A549 (cell line): ENCODE results near the gene ADORA3. TPM values are rescaled to one million over a fixed set of nuclear protein-coding genes. Genes with fewer than 3 reads are reported as not detected.

Source experiments
- ATAC-seq, 2 experiments: fragments of 200-7000 bp in 1 of 2; fragments of >200 bp in 1 of 2; cut with Nextera tagmentation in 1 of 2; cut with Tn5 transposase in 1 of 2; 3 replicates each; pipeline versions ENCODE4 v1.8.0 to v1.9.1; 2018 to 2020; ENCODE audit warnings: mild to moderate bottlenecking in 1 of 2, moderate library complexity in 1 of 2
- CTCF ChIA-PET: fragments of 300-600 bp; sonication (Branson Sonifier 250); formaldehyde crosslinking; extraction: SDS; loops from one replicate; lab custom pipeline; 2021; ENCODE audit warnings: antibody characterized with exemption, inconsistent platforms; lab: Yijun Ruan, JAX
- POLR2A ChIA-PET: fragments of 350-600 bp; formaldehyde crosslinking; extraction: SDS; loops from one replicate; lab custom pipeline; 2021; ENCODE audit warnings: antibody characterized with exemption, inconsistent platforms; lab: Yijun Ruan, JAX
- DNase-seq, 2 experiments: peaks; one replicate each; pipeline versions ENCODE4 v3.0.0 to v3.0.0-alpha.2; 2011 to 2016; ENCODE audit warnings: low read depth in 1 of 2, low spot score in 1 of 2
- FAIRE-seq: peaks from 2 replicates; lab custom pipeline; 2011; peaks lifted over from hg19 to GRCh38; lab: Jason Lieb, UNC
- H3K27ac ChIP-seq, 2 experiments: fragments of >200 bp; sonication (Bioruptor Twin); formaldehyde crosslinking; 3 replicates each; pipeline ENCODE4 v1.5.1; 2016 to 2017
- H3K4me1 ChIP-seq: fragments of >200 bp; sonication (Bioruptor Twin); formaldehyde crosslinking; 3 replicates; pipeline ENCODE4 v1.6.1; 2016
- H3K4me2 ChIP-seq: fragments of >200 bp; sonication (Bioruptor Twin); formaldehyde crosslinking; 3 replicates; pipeline ENCODE4 v1.6.1; 2016
- H3K4me3 ChIP-seq: fragments of >200 bp; sonication (Bioruptor Twin); formaldehyde crosslinking; 3 replicates; pipeline ENCODE4 v1.5.1; 2016
- H3K9me3 ChIP-seq: fragments of >200 bp; sonication (Bioruptor Twin); formaldehyde crosslinking; 3 replicates; pipeline ENCODE4 v1.6.1; 2016
- BHLHE40 ChIP-seq: IDR thresholded peaks from 2 replicates; pipeline ENCODE4 v1.6.1; 2012; ENCODE audit warnings: low read depth, low read length, inconsistent platforms
- CBX8 ChIP-seq: fragments of 200-600 bp; sonication (generic); IDR thresholded peaks from 2 replicates; pipeline ENCODE4 v1.6.1; 2016
- CHD2 ChIP-seq: fragments of 150-350 bp; IDR thresholded peaks from 2 replicates; pipeline ENCODE4 v1.6.1; 2014; ENCODE audit warnings: low read length; ENCODE audit not compliant: partially characterized antibody
- CHD4 ChIP-seq: fragments of 200-600 bp; sonication (generic); IDR thresholded peaks from 2 replicates; pipeline ENCODE4 v1.6.1; 2016; ENCODE audit warnings: antibody characterized with exemption, mild to moderate bottlenecking, borderline replicate concordance
- EHMT2 ChIP-seq: fragments of 200-600 bp; sonication (generic); IDR thresholded peaks from 2 replicates; pipeline ENCODE4 v1.6.1; 2016; ENCODE audit warnings: antibody characterized with exemption, low read depth, mild to moderate bottlenecking, moderate library complexity
- ESRRA ChIP-seq: fragments of 150-350 bp; IDR thresholded peaks from 2 replicates; pipeline ENCODE4 v1.6.1; 2014; ENCODE audit warnings: mild to moderate bottlenecking, low read length, borderline replicate concordance
- FOSB ChIP-seq: fragments of 250-450 bp; sonication (Bioruptor Pico); IDR thresholded peaks from 2 replicates; pipeline ENCODE4 v1.5.0; 2020; ENCODE audit warnings: mild to moderate bottlenecking, moderate library complexity
- GATA3 ChIP-seq: IDR thresholded peaks from 2 replicates; pipeline ENCODE4 v1.6.1; 2012; ENCODE audit warnings: borderline replicate concordance
- HOXB13 ChIP-seq: fragments of 250-450 bp; sonication (Bioruptor Pico); IDR thresholded peaks from 2 replicates; pipeline ENCODE4 v1.5.0; 2020; ENCODE audit warnings: low read depth, mild to moderate bottlenecking, moderate library complexity
- JUN ChIP-seq, 2 experiments: fragments of >200 bp; sonication (Bioruptor Twin); formaldehyde crosslinking; IDR thresholded peaks; 2 replicates in 1 of 2; 3 replicates in 1 of 2; pipeline ENCODE4 v1.6.1; 2016 to 2017
- KDM1A ChIP-seq: fragments of 200-600 bp; sonication (generic); IDR thresholded peaks from 2 replicates; pipeline ENCODE4 v1.6.1; 2016; ENCODE audit warnings: low read depth, mild to moderate bottlenecking
- KDM5A ChIP-seq: fragments of 200-600 bp; sonication (generic); IDR thresholded peaks from 2 replicates; pipeline ENCODE4 v1.6.1; 2016; ENCODE audit warnings: antibody characterized with exemption, mild to moderate bottlenecking
- MAZ ChIP-seq: fragments of 150-350 bp; IDR thresholded peaks from 2 replicates; pipeline ENCODE4 v1.6.1; 2014; ENCODE audit warnings: antibody characterized with exemption, low read depth, low read length, borderline replicate concordance
- MYC ChIP-seq: IDR thresholded peaks from 2 replicates; pipeline ENCODE4 v1.6.1; 2012; ENCODE audit warnings: mild to moderate bottlenecking, inconsistent platforms, low read length, improper control_type of control experiment, borderline replicate concordance
- NPAS2 ChIP-seq: fragments of 250-450 bp; sonication (Bioruptor Pico); IDR thresholded peaks from 2 replicates; pipeline ENCODE4 v1.8.0; 2022; ENCODE audit warnings: mild to moderate bottlenecking, moderate library complexity, borderline replicate concordance
- POLR2A ChIP-seq: IDR thresholded peaks from 2 replicates; pipeline ENCODE4 v1.6.1; 2012; ENCODE audit warnings: mild to moderate bottlenecking, low read length
- POLR2AphosphoS2 ChIP-seq: conservative IDR thresholded peaks from 2 replicates; pipeline ENCODE4 v1.6.1; 2012; ENCODE audit warnings: low read length, improper control_type of control experiment, inconsistent platforms
- RAD21 ChIP-seq, 2 experiments: fragments of >200 bp in 1 of 2; sonication (Bioruptor Twin) in 1 of 2; formaldehyde crosslinking in 1 of 2; IDR thresholded peaks in 1 of 2; conservative IDR thresholded peaks in 1 of 2; 2 replicates in 1 of 2; 3 replicates in 1 of 2; pipeline ENCODE4 v1.6.1; 2012 to 2018; ENCODE audit warnings: inconsistent platforms in 1 of 2
- RCOR1 ChIP-seq: fragments of 150-350 bp; IDR thresholded peaks from 2 replicates; pipeline ENCODE4 v1.6.1; 2014; ENCODE audit warnings: antibody characterized with exemption, low read length, low read depth
- RFX5 ChIP-seq: fragments of 450-650 bp; IDR thresholded peaks from 2 replicates; pipeline ENCODE4 v1.7.1; 2014; ENCODE audit warnings: antibody characterized with exemption, mild to moderate bottlenecking, moderate library complexity
- RNF2 ChIP-seq: fragments of 200-600 bp; sonication (generic); IDR thresholded peaks from 2 replicates; pipeline ENCODE4 v1.6.1; 2016; ENCODE audit warnings: low read depth, mild to moderate bottlenecking, antibody characterized with exemption, moderate library complexity, borderline replicate concordance
- SREBF2 ChIP-seq: fragments of 450-650 bp; IDR thresholded peaks from 2 replicates; pipeline ENCODE4 v1.6.1; 2014; ENCODE audit warnings: mild to moderate bottlenecking, moderate library complexity
- TP53 ChIP-seq: fragments of 250-450 bp; sonication (Bioruptor Pico); IDR thresholded peaks from 2 replicates; pipeline ENCODE4 v1.5.0; 2021; ENCODE audit warnings: mild to moderate bottlenecking, moderate library complexity
- ZC3H11A ChIP-seq: fragments of 450-650 bp; IDR thresholded peaks from 2 replicates; pipeline ENCODE4 v1.6.1; 2014; ENCODE audit warnings: antibody characterized with exemption, mild to moderate bottlenecking
- WGBS: methylation state at CpG from one replicate; pipeline ENCODE4 v1.1.6; 2017; ENCODE audit errors: missing lambda C conversion rate; 5-methylcytosine and 5-hydroxymethylcytosine counted together
- polyA plus RNA-seq, 4 experiments: library from polyadenylated mRNA; depleted of rRNA in 3 of 4; stranded (reverse); fragments of >200 nt; fragmentation: RNase III in 1 of 4; extraction: RNeasy Plus Mini Kit Qiagen cat#74134 plus additional on column Dnase treatment in 1 of 4; gene quantifications; 2 replicates in 3 of 4; 3 replicates in 1 of 4; pipeline ENCODE4 v1.2.3, GENCODE V29; 2011 to 2017
- TF ChIP-seq, protein P1 (sequence below): IDR thresholded peaks from 2 replicates; pipeline ENCODE4 v1.6.1; 2012; ENCODE audit warnings: low read depth, borderline replicate concordance
- TF ChIP-seq, protein P2 (sequence below): fragments of 450-650 bp; IDR thresholded peaks from 2 replicates; pipeline ENCODE4 v1.6.1; 2014; ENCODE audit warnings: antibody characterized with exemption
- TF ChIP-seq, protein P3 (sequence below): fragments of >200 bp; sonication (Bioruptor Twin); formaldehyde crosslinking; IDR thresholded peaks from 3 replicates; pipeline ENCODE4 v1.5.1; 2016
- TF ChIP-seq, protein P4 (sequence below): fragments of >200 bp; sonication (Bioruptor Twin); formaldehyde crosslinking; IDR thresholded peaks from 2 replicates; pipeline ENCODE4 v1.6.1; 2016
- TF ChIP-seq, protein P5 (sequence below): IDR thresholded peaks from 2 replicates; pipeline ENCODE4 v1.6.1; 2012

Gene ADORA3
- polyA plus RNA-seq, 2 of the 4 experiments (the other 2 are of a cell fraction) = not detected

DNA sequence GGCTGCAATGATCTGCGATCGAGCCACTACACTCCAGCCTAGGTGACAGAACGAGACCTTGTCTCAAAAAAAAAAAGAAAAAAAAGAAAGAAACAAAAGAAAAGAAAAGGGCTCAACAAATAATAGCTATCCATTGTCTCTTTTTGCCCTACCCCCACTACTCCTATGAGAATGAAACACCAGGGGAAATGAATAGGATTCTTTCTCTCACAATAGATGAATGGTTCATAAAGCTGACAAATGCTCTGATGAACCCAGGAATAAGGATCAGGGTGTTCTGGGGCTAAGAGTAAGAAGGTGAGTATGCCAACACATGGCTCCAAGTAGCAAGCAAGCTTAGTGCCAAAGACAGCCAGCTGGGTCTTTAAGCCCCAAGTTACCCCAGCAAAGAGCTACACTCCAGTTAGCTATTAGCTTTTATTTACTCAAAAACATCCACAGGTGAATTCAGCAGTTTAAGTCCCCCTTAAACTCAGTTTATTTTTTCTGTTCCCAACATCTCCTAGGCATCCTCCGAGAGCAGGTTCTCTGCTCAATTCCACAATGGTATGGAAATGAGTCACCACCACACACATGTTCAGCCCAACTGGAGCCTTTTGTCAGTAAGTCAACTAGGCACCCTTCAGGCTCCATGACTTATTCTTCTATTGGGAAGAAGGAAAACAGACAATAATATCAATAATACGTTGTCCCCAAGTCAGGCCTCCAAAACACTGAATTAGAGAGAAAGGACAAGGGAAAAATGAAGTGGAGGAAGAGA, 4.2 kb downstream of the ADORA3 start:
- ChIA-PET POLR2A (no interaction called here), CTCF (interaction anchor here (2.9 to 5.9 kb wide), 2 partner anchors 9 to 270 kb away, joined by 9 to 54 read pairs; no protein-coding TSS in a partner anchor)
- ATAC-seq = no peak
- H3K27ac ChIP-seq = no peak overlapping the region
- H3K4me3 ChIP-seq = no peak overlapping the region
- no peak overlapping the region for H3K4me2 ChIP-seq
- no peak for DNase-seq
- no peaks in the 10 kb centered on the region for H3K4me1 ChIP-seq
- H3K9me3 ChIP-seq = no peaks in the 10 kb centered on the region
- TF ChIP-seq EHMT2 = no peak
- TF ChIP-seq, protein P1, sequence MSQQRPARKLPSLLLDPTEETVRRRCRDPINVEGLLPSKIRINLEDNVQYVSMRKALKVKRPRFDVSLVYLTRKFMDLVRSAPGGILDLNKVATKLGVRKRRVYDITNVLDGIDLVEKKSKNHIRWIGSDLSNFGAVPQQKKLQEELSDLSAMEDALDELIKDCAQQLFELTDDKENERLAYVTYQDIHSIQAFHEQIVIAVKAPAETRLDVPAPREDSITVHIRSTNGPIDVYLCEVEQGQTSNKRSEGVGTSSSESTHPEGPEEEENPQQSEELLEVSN = no peak
- TF ChIP-seq RFX5 = no peak
- TF ChIP-seq NPAS2 (CRISPR knock-in tag) = no peak
- TF ChIP-seq, protein P2, sequence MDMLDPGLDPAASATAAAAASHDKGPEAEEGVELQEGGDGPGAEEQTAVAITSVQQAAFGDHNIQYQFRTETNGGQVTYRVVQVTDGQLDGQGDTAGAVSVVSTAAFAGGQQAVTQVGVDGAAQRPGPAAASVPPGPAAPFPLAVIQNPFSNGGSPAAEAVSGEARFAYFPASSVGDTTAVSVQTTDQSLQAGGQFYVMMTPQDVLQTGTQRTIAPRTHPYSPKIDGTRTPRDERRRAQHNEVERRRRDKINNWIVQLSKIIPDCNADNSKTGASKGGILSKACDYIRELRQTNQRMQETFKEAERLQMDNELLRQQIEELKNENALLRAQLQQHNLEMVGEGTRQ = no peak
- no peak for TF ChIP-seq BHLHE40
- no peak for TF ChIP-seq CBX8
- TF ChIP-seq CHD4 = no peak
- no peak for TF ChIP-seq KDM5A
- TF ChIP-seq CHD2 = no peak
- TF ChIP-seq TP53 (CRISPR knock-in tag) = no peak
- no peak for TF ChIP-seq POLR2A
- TF ChIP-seq RCOR1 = no peak
- no peak for TF ChIP-seq SREBF2
- no peak for TF ChIP-seq KDM1A
- WGBS = 41% methylated on average over 5 of the region's 5 CpGs
- no peak for FAIRE-seq

DNA sequence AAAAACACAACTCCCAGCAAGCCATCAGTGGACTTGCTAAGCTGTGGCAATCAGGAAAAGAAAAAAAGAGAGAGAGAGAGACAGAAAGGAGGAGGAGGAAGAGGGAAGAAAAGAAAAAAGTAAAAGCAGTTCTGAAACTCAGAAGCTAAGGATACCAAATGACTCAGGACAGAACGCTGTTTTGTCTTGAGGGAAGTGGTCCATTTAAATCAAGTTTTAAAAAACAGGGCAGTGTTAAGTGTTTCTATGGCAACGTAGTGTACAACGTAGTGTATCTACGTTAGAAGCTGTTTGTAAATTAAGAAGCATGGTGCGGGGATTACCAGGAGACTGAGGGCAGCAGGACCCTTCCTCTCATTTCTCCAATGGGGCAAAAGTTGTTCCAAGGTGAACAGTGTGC, 5.8 kb downstream of the ADORA3 start:
- DNase-seq = no peak
- TF ChIP-seq MYC (no peak), GATA3 (no peak), RAD21 (conservative IDR thresholded peaks at IDR 0.05 in 1 of 2, IDR thresholded peaks at IDR 0.05 in 1 of 2) (no peak), JUN (IDR thresholded peaks at IDR 0.05) (no peak), BHLHE40 (no peak), MAZ (no peak), FOSB (CRISPR knock-in tag) (no peak), POLR2AphosphoS2 (no peak), HOXB13 (no peak), RNF2 (no peak), ESRRA (no peak), RCOR1 (no peak), ZC3H11A (no peak)
- TF ChIP-seq, protein P3, sequence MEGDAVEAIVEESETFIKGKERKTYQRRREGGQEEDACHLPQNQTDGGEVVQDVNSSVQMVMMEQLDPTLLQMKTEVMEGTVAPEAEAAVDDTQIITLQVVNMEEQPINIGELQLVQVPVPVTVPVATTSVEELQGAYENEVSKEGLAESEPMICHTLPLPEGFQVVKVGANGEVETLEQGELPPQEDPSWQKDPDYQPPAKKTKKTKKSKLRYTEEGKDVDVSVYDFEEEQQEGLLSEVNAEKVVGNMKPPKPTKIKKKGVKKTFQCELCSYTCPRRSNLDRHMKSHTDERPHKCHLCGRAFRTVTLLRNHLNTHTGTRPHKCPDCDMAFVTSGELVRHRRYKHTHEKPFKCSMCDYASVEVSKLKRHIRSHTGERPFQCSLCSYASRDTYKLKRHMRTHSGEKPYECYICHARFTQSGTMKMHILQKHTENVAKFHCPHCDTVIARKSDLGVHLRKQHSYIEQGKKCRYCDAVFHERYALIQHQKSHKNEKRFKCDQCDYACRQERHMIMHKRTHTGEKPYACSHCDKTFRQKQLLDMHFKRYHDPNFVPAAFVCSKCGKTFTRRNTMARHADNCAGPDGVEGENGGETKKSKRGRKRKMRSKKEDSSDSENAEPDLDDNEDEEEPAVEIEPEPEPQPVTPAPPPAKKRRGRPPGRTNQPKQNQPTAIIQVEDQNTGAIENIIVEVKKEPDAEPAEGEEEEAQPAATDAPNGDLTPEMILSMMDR = no peak
- TF ChIP-seq, protein P4, sequence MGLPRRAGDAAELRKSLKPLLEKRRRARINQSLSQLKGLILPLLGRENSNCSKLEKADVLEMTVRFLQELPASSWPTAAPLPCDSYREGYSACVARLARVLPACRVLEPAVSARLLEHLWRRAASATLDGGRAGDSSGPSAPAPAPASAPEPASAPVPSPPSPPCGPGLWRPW = no peak
- TF ChIP-seq, protein P5, sequence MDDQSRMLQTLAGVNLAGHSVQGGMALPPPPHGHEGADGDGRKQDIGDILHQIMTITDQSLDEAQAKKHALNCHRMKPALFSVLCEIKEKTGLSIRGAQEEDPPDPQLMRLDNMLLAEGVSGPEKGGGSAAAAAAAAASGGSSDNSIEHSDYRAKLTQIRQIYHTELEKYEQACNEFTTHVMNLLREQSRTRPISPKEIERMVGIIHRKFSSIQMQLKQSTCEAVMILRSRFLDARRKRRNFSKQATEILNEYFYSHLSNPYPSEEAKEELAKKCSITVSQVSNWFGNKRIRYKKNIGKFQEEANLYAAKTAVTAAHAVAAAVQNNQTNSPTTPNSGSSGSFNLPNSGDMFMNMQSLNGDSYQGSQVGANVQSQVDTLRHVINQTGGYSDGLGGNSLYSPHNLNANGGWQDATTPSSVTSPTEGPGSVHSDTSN = no peak
- TF ChIP-seq, protein P2 = no peak
- Histone ChIP-seq H3K4me3 (no peak overlapping the region), H3K4me1 (no peaks in the 10 kb centered on the region), H3K27ac (no peak overlapping the region), H3K9me3 (no peaks in the 10 kb centered on the region), H3K4me2 (no peak overlapping the region)
- WGBS = 40% methylated on average over 5 of the region's 5 CpGs
- ChIA-PET CTCF (interaction anchor here (1.1 to 5.9 kb wide), 4 partner anchors 11 to 272 kb away, joined by 3 to 54 read pairs (median 6); no protein-coding TSS in a partner anchor), POLR2A (no interaction called here)
- ATAC-seq = no peak
- FAIRE-seq = no peak
